MCF 10A (cell line): ENCODE results near the gene VPS16. TPM values are rescaled to one million over a fixed set of nuclear protein-coding genes. Genes with fewer than 3 reads are reported as not detected.

Experiments used
- BruUV-seq: library from RNA; stranded (reverse); fragments of 400-500 nt; replicated peaks from 2 replicates; lab custom pipeline; 2021; lab: Mats Ljungman, UMichigan
- CTCF ChIA-PET: fragments of 300-600 bp; sonication (Branson Sonifier 250); formaldehyde crosslinking; extraction: SDS; loops from one replicate; lab custom pipeline; 2021; ENCODE audit warnings: antibody characterized with exemption, inconsistent platforms; lab: Yijun Ruan, JAX
- POLR2A ChIA-PET: fragments of 300-600, 350-650 bp; sonication (Branson Sonifier 250); formaldehyde crosslinking; extraction: SDS; loops from one replicate; lab custom pipeline; 2020; ENCODE audit warnings: antibody characterized with exemption, inconsistent platforms; lab: Yijun Ruan, JAX
- DNase-seq: peaks from one replicate; pipeline ENCODE4 v3.0.0-alpha.2; 2018; ENCODE audit not compliant: unreplicated experiment
- H3K27ac Mint-ChIP-seq: one replicate; pipeline ENCODE4 v1.8.0; 2022; ENCODE audit warnings: mild to moderate bottlenecking, low read depth, mixed read lengths; ENCODE audit not compliant: unreplicated experiment
- H3K27me3 Mint-ChIP-seq: one replicate; pipeline ENCODE4 v1.8.0; 2022; ENCODE audit warnings: mixed read lengths; ENCODE audit not compliant: insufficient read depth, unreplicated experiment
- H3K36me3 Mint-ChIP-seq: one replicate; pipeline ENCODE4 v1.8.0; 2022; ENCODE audit warnings: mild to moderate bottlenecking, moderate library complexity, mixed read lengths; ENCODE audit not compliant: insufficient read depth, unreplicated experiment
- H3K4me1 Mint-ChIP-seq: one replicate; pipeline ENCODE4 v1.8.0; 2022; ENCODE audit warnings: mixed read lengths; ENCODE audit not compliant: insufficient read depth, unreplicated experiment
- H3K4me3 Mint-ChIP-seq: one replicate; pipeline ENCODE4 v1.8.0; 2022; ENCODE audit warnings: mild to moderate bottlenecking, moderate library complexity, mixed read lengths; ENCODE audit not compliant: unreplicated experiment
- H3K9me3 Mint-ChIP-seq: one replicate; pipeline ENCODE4 v1.8.0; 2022; ENCODE audit warnings: mixed read lengths; ENCODE audit not compliant: unreplicated experiment
- intact Hi-C: fragments of 100-400 bp; cut with micrococcal nuclease; formaldehyde crosslinking; loops from 2 replicates; pipeline ENCODE4 v1.14.1; 2022
- total RNA-seq: library from RNA; stranded (reverse); gene quantifications from 2 replicates; pipeline ENCODE4 v1.2.3, GENCODE V29; 2022
- TF ChIP-seq, protein P1 (sequence below): fragments of 200-600 bp; IDR thresholded peaks from one replicate; pipeline ENCODE4 v1.8.0; 2022; ENCODE audit warnings: antibody characterized with exemption, mild to moderate bottlenecking; ENCODE audit not compliant: unreplicated experiment

Gene VPS16
- total RNA-seq, 1 experiment from 2014 or later = 32.6 TPM

DNA sequence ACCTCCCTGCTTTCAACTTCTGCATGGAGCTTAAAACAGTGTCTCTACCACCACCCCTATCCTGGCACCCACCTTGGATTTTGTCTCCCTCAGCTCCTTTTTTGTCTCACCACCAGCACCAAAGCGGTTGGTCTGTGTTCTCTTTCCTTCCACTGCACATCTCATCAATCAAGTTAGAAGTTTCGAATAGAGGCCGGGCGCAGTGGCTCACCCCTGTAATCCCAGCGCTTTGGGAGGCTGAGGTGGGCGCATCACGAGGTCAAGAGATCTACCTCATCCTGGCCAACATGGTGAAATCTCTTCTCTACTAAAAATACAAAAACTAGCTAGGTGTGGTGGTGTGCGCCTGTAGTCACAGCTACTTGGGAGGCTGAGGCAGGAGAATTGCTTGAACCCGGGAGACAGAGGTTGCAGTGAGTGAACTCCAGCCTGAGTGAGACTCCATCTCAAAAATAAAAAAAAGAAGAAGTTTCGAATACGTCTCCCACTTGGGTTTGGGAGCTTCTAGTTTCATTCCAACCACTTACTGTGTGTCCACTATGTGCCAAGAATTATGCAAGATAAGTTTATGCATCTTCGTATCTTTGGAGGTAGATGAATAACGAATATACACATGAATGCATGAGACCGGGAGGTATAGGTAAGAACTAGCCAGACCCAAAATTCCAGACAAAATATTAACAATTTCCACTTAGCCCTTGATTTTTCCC, 6.0 kb upstream of the VPS16 start:
- Mint-ChIP-seq H3K27ac (no peak overlapping the region), H3K36me3 (peaks cover 7% of the 10 kb centered on the region), H3K27me3 (peaks cover 6% of the 10 kb centered on the region), H3K9me3 (no peaks in the 10 kb centered on the region), H3K4me3 (no peak overlapping the region), H3K4me1 (peaks cover 5% of the 10 kb centered on the region)
- ChIA-PET POLR2A (interaction anchor here (0.6 to 0.7 kb wide), 2 partner anchors 29 to 58 kb away, joined by 4 to 5 read pairs; no protein-coding TSS in a partner anchor), CTCF (interaction anchor here (0.7 to 0.9 kb wide), 2 partner anchors 14 to 89 kb away, joined by 3 read pairs; no protein-coding TSS in a partner anchor)
- no TSS peak for BruUV-seq
- TF ChIP-seq, protein P1, sequence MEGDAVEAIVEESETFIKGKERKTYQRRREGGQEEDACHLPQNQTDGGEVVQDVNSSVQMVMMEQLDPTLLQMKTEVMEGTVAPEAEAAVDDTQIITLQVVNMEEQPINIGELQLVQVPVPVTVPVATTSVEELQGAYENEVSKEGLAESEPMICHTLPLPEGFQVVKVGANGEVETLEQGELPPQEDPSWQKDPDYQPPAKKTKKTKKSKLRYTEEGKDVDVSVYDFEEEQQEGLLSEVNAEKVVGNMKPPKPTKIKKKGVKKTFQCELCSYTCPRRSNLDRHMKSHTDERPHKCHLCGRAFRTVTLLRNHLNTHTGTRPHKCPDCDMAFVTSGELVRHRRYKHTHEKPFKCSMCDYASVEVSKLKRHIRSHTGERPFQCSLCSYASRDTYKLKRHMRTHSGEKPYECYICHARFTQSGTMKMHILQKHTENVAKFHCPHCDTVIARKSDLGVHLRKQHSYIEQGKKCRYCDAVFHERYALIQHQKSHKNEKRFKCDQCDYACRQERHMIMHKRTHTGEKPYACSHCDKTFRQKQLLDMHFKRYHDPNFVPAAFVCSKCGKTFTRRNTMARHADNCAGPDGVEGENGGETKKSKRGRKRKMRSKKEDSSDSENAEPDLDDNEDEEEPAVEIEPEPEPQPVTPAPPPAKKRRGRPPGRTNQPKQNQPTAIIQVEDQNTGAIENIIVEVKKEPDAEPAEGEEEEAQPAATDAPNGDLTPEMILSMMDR = no peak
- no peak for DNase-seq
- intact Hi-C loops = no loop called here

- H3K27me3 Mint-ChIP-seq = no peaks in the 10 kb centered on the region
- TSS peak; percentile 3 for BruUV-seq
- no peak for DNase-seq
- ChIA-PET POLR2A (no interaction called here), CTCF (no interaction called here)
- no peak overlapping the region for H3K4me3 Mint-ChIP-seq
- intact Hi-C loops = no loop called here
- H3K27ac Mint-ChIP-seq = no peak overlapping the region
- H3K36me3 Mint-ChIP-seq = peaks cover 7% of the 10 kb centered on the region
- TF ChIP-seq, protein P1 = no peak
- H3K9me3 Mint-ChIP-seq = no peaks in the 10 kb centered on the region
- peaks cover 7% of the 10 kb centered on the region for H3K4me1 Mint-ChIP-seq
Measured at GRCh38 chr20:2835331-2835796, 5.2 kb upstream of the VPS16 start.

- ChIA-PET CTCF (no interaction called here), POLR2A (interaction anchor here (0.6 to 1.2 kb wide), 3 partner anchors 26 to 137 kb away, joined by 3 to 4 read pairs (median 3); no protein-coding TSS in a partner anchor)
- DNase-seq = no peak
- BruUV-seq = no TSS peak
- intact Hi-C loops = no loop called here
- peaks cover 7% of the 10 kb centered on the region for H3K4me1 Mint-ChIP-seq
- no peaks in the 10 kb centered on the region for H3K9me3 Mint-ChIP-seq
- no peak overlapping the region for H3K27ac Mint-ChIP-seq
- TF ChIP-seq, protein P1 = no peak
- no peaks in the 10 kb centered on the region for H3K27me3 Mint-ChIP-seq
- H3K36me3 Mint-ChIP-seq = peaks cover 7% of the 10 kb centered on the region
- H3K4me3 Mint-ChIP-seq = no peak overlapping the region
Measured at GRCh38 chr20:2836035-2836434, 4.5 kb upstream of the VPS16 start.

GRCh38 chr20:2837221-2837960, 3.2 kb upstream of the VPS16 start:
- Mint-ChIP-seq H3K4me3 (no peak overlapping the region), H3K27ac (no peak overlapping the region), H3K27me3 (no peaks in the 10 kb centered on the region), H3K36me3 (peaks cover 13% of the 10 kb centered on the region), H3K4me1 (peaks cover 7% of the 10 kb centered on the region), H3K9me3 (no peaks in the 10 kb centered on the region)
- TF ChIP-seq, protein P1 = no peak
- BruUV-seq = no TSS peak
- intact Hi-C loops = no loop called here
- ChIA-PET CTCF (no interaction called here), POLR2A (interaction anchor here (1.0 to 1.2 kb wide), 2 partner anchors 25 to 139 kb away, joined by 3 to 4 read pairs; no protein-coding TSS in a partner anchor)
- DNase-seq = no peak
